Neural cell (in vitro differentiated cells): ENCODE data around the gene CACNA1S. TPM values are rescaled to one million over a fixed set of nuclear protein-coding genes. Genes with fewer than 3 reads are reported as not detected.

Experiments
- H2AFZ ChIP-seq: fragments of 200-600, 300-800 bp; sonication (generic), shearing (Covaris generic); 2 replicates; pipeline ENCODE4 v1.6.0; 2014; ENCODE audit warnings: low read depth, mild to moderate bottlenecking, antibody characterized with exemption, low read length, moderate library complexity
- H3F3A ChIP-seq: fragments of 200-600 bp; shearing (Covaris generic); 2 replicates; pipeline ENCODE4 v1.6.1; 2016; ENCODE audit warnings: mild to moderate bottlenecking, moderate library complexity, mixed read lengths, antibody characterized with exemption, low read length; ENCODE audit not compliant: insufficient read depth, poor library complexity, severe bottlenecking
- H3K27ac ChIP-seq: fragments of 200-600, 300-800 bp; sonication (generic), shearing (Covaris generic); 2 replicates; pipeline ENCODE4 v1.5.1; 2014; ENCODE audit warnings: mild to moderate bottlenecking, low read length, moderate library complexity
- H3K27me3 ChIP-seq: fragments of 300-800, 200-600 bp; sonication (generic), shearing (Covaris generic); 2 replicates; pipeline ENCODE4 v1.6.0; 2014; ENCODE audit warnings: mild to moderate bottlenecking, low read depth, low read length, moderate library complexity; ENCODE audit not compliant: insufficient read depth
- H3K36me3 ChIP-seq: fragments of 300-800, 200-600 bp; sonication (generic), shearing (Covaris generic); 2 replicates; pipeline ENCODE4 v1.5.1; 2014; ENCODE audit warnings: mild to moderate bottlenecking, antibody characterized with exemption, low read length, moderate library complexity; ENCODE audit not compliant: insufficient read depth
- H3K4me2 ChIP-seq: fragments of 300-800, 200-600 bp; sonication (generic), shearing (Covaris generic); 2 replicates; pipeline ENCODE4 v1.6.0; 2014; ENCODE audit warnings: mild to moderate bottlenecking, low read length
- H3K4me3 ChIP-seq: fragments of 300-800, 200-600 bp; sonication (generic), shearing (Covaris generic); 2 replicates; pipeline ENCODE4 v1.5.1; 2014; ENCODE audit warnings: mild to moderate bottlenecking, low read length, moderate library complexity
- H3K79me2 ChIP-seq: fragments of 200-600 bp; shearing (Covaris generic); replicated peaks from 2 replicates; pipeline ENCODE4 v1.6.0; 2014; ENCODE audit warnings: mild to moderate bottlenecking, low read length, moderate library complexity; ENCODE audit not compliant: insufficient read depth
- H3K9ac ChIP-seq: fragments of 300-800, 200-600 bp; sonication (generic), shearing (Covaris generic); 2 replicates; pipeline ENCODE4 v1.6.1; 2016; ENCODE audit warnings: mild to moderate bottlenecking, low read length, mixed read lengths
- H3K9me2 ChIP-seq: fragments of 200-600 bp; shearing (Covaris generic); 2 replicates; pipeline ENCODE4 v1.6.1; 2016; ENCODE audit warnings: mild to moderate bottlenecking, low read length, mixed read lengths; ENCODE audit not compliant: insufficient read depth
- H3K9me3 ChIP-seq: fragments of 200-600, 300-800 bp; sonication (generic), shearing (Covaris generic); 2 replicates; pipeline ENCODE4 v1.6.1; 2016; ENCODE audit warnings: mild to moderate bottlenecking, mixed run types, low read length, moderate library complexity, mixed read lengths
- H4K20me1 ChIP-seq: fragments of 200-600 bp; shearing (Covaris generic); 2 replicates; pipeline ENCODE4 v1.6.1; 2016; ENCODE audit warnings: mild to moderate bottlenecking, mixed run types; ENCODE audit not compliant: insufficient read depth
- CTCF ChIP-seq: fragments of 450-650 bp; IDR thresholded peaks from 2 replicates; pipeline ENCODE4 v1.5.1; 2014; ENCODE audit warnings: antibody characterized with exemption, mild to moderate bottlenecking, moderate library complexity; ENCODE audit not compliant: poor library complexity, severe bottlenecking
- EP300 ChIP-seq: fragments of 450-650 bp; conservative IDR thresholded peaks from 2 replicates; pipeline ENCODE4 v1.6.1; 2014; ENCODE audit warnings: antibody characterized with exemption, mild to moderate bottlenecking, moderate library complexity; ENCODE audit not compliant: poor library complexity, severe bottlenecking
- EZH2 ChIP-seq: fragments of 200-600, 300-800 bp; shearing (Covaris generic), sonication (generic); IDR thresholded peaks from 2 replicates; pipeline ENCODE4 v1.6.1; 2014; ENCODE audit warnings: antibody characterized with exemption, low read length, borderline replicate concordance, mild to moderate bottlenecking; ENCODE audit not compliant: insufficient read depth, poor library complexity, severe bottlenecking
- MXI1 ChIP-seq: fragments of 450-650 bp; conservative IDR thresholded peaks from 2 replicates; pipeline ENCODE4 v1.6.1; 2014; ENCODE audit warnings: antibody characterized with exemption, mild to moderate bottlenecking; ENCODE audit not compliant: poor library complexity, severe bottlenecking
- POLR2AphosphoS5 ChIP-seq: IDR thresholded peaks from 2 replicates; pipeline ENCODE4 v1.6.1; 2012
- RAD21 ChIP-seq: fragments of 450-650 bp; conservative IDR thresholded peaks from 2 replicates; pipeline ENCODE4 v1.6.1; 2014; ENCODE audit warnings: antibody characterized with exemption, mild to moderate bottlenecking, moderate library complexity
- SMC3 ChIP-seq: fragments of 450-650 bp; conservative IDR thresholded peaks from 2 replicates; pipeline ENCODE4 v1.6.1; 2014; ENCODE audit warnings: antibody characterized with exemption, mild to moderate bottlenecking, moderate library complexity; ENCODE audit not compliant: poor library complexity
- TAF1 ChIP-seq: IDR thresholded peaks from 2 replicates; pipeline ENCODE4 v1.6.1; 2012; ENCODE audit warnings: low read depth
- polyA plus RNA-seq: library from polyadenylated mRNA; depleted of rRNA; stranded (reverse); fragments of >200 nt; gene quantifications from 2 replicates; pipeline ENCODE4 v1.2.3, GENCODE V29; 2014
- TF ChIP-seq, protein P1 (sequence below): IDR thresholded peaks from 2 replicates; pipeline ENCODE4 v1.6.1; 2012; ENCODE audit warnings: borderline replicate concordance

The CACNA1S gene
- polyA plus RNA-seq, 1 donor from 2014 or later: 0.05 TPM

GRCh38 chr1:201136355-201137023 lies 24.3 kb upstream of the CACNA1S start:
- H3K9ac ChIP-seq: no peak overlapping the region
- H3K9me2 ChIP-seq: no peaks in the 10 kb centered on the region
- no peak for TF ChIP-seq MXI1
- TF ChIP-seq TAF1: no peak
- TF ChIP-seq POLR2AphosphoS5: no peak
- no peak for TF ChIP-seq EP300
- no peak for TF ChIP-seq RAD21
- H3K4me3 ChIP-seq: no peak overlapping the region
- H2AFZ ChIP-seq: no peak overlapping the region
- no peak overlapping the region for H3K4me2 ChIP-seq
- H3K27ac ChIP-seq: no peak overlapping the region
- H3K9me3 ChIP-seq: no peaks in the 10 kb centered on the region
- H4K20me1 ChIP-seq: no peaks in the 10 kb centered on the region
- H3K27me3 ChIP-seq: no peaks in the 10 kb centered on the region
- H3K36me3 ChIP-seq: no peaks in the 10 kb centered on the region
- H3F3A ChIP-seq: no peaks in the 10 kb centered on the region
- H3K79me2 ChIP-seq: no peaks in the 10 kb centered on the region

- Histone ChIP-seq H4K20me1 (no peaks in the 10 kb centered on the region), H3F3A (no peaks in the 10 kb centered on the region), H3K27ac (no peak overlapping the region), H3K79me2 (no peaks in the 10 kb centered on the region), H3K9me3 (no peaks in the 10 kb centered on the region), H3K4me3 (no peak overlapping the region), H3K9me2 (no peaks in the 10 kb centered on the region), H3K36me3 (no peaks in the 10 kb centered on the region), H3K9ac (no peak overlapping the region), H2AFZ (no peak overlapping the region), H3K27me3 (no peaks in the 10 kb centered on the region), H3K4me2 (no peak overlapping the region)
- TF ChIP-seq CTCF (no peak), EP300 (no peak), TAF1 (no peak), SMC3 (no peak), EZH2 (no peak)
- TF ChIP-seq, protein P1, sequence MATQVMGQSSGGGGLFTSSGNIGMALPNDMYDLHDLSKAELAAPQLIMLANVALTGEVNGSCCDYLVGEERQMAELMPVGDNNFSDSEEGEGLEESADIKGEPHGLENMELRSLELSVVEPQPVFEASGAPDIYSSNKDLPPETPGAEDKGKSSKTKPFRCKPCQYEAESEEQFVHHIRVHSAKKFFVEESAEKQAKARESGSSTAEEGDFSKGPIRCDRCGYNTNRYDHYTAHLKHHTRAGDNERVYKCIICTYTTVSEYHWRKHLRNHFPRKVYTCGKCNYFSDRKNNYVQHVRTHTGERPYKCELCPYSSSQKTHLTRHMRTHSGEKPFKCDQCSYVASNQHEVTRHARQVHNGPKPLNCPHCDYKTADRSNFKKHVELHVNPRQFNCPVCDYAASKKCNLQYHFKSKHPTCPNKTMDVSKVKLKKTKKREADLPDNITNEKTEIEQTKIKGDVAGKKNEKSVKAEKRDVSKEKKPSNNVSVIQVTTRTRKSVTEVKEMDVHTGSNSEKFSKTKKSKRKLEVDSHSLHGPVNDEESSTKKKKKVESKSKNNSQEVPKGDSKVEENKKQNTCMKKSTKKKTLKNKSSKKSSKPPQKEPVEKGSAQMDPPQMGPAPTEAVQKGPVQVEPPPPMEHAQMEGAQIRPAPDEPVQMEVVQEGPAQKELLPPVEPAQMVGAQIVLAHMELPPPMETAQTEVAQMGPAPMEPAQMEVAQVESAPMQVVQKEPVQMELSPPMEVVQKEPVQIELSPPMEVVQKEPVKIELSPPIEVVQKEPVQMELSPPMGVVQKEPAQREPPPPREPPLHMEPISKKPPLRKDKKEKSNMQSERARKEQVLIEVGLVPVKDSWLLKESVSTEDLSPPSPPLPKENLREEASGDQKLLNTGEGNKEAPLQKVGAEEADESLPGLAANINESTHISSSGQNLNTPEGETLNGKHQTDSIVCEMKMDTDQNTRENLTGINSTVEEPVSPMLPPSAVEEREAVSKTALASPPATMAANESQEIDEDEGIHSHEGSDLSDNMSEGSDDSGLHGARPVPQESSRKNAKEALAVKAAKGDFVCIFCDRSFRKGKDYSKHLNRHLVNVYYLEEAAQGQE: no peak
These were observed 22.2 kb upstream of the CACNA1S start for GRCh38 chr1:201134405-201134804.
